H4 (cell line): ENCODE measurements around the gene GTPBP1. TPM values are rescaled to one million over a fixed set of nuclear protein-coding genes. Genes with fewer than 3 reads are reported as not detected.

Experiments used
- DNase-seq: peaks from one replicate; pipeline ENCODE4 v3.0.0-alpha.2; 2015; ENCODE audit warnings: low spot score
- total RNA-seq: library from RNA; depleted of rRNA; stranded (reverse); fragments of >200 nt; shearing (Covaris generic); gene quantifications from 2 replicates; pipeline ENCODE4 v1.2.3, GENCODE V29; 2014

The GTPBP1 gene
- total RNA-seq, 1 experiment from 2014 or later: 12.1 TPM

GRCh38 chr22:38724926-38725571, 19.3 kb downstream of the GTPBP1 start:
- peak; percentile 36 for DNase-seq

DNA sequence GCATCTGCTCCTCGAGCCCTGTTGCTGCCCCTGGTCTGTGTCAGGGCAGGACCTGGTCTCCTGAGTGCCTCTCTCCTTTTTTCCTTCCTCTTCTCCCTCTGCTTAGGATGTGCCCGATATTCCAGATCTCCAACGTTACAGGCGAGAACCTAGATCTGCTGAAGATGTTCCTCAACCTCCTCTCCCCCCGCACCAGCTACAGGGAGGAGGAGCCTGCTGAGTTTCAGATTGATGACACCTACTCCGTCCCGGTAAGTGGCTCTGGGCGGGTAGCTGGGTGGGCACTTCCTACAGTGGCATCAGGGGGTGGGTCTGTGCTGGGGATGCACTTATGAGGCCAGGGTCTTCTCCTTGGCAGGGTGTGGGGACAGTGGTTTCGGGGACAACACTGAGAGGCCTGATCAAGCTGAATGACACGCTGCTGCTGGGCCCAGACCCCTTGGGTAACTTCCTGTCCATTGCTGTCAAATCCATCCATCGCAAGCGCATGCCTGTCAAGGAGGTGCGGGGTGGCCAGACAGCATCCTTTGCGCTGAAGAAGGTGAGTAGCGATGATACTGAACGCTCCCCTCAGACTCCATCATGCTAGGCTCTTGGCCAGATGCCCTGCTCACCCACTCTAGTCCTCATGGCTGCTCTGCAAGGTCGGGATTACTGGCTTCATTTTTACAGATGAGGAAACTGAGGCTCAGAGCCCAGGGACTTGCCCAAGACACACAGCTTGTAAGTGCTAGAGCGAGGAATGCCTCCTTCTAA, 20.3 kb downstream of the GTPBP1 start:
- no peak for DNase-seq

- no peak for DNase-seq
These were observed 21.4 kb downstream of the GTPBP1 start for GRCh38 chr22:38727123-38727522.

DNA sequence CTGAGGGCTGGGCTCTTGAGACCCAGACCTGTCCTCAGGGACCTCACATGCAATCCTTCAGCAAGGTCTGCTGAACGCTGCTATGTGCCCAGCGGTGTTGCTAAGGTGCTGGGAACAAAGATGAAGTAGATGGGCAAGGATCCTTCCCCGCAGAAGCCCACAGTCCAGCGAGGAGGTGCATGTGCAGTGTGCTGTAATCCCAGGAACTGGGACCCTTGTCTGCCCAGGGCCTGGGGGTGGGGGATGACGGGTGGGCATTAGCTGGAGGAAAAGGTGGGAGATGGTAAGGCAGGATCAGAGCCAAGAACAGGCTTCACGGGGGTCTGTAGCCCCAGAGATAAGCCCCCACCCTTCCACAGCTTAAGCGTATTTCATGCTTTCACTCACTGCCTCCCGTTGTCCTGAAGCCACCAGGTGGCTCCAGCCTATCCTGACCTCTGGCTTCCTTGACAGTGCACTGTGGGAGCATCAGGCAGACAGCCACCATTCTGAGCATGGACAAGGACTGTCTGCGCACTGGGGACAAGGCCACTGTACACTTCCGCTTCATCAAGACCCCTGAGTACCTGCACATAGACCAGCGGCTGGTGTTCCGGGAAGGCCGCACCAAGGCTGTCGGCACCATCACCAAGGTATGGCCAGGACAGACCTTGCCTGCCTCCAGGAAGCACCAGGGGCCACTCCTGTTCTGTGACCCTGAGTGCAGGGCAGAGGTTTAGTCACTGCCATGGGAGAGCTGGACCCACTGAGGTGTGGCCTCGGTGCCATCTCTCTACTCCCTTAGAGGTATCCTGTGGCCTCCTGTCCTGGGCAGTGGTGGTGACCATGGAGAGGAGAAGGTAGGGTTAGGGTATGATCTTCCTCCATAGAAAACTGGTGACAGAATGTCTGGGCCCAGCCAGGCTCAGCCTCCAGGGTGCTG, 22.0 kb downstream of the GTPBP1 start:
- DNase-seq: no peak

- DNase-seq: no peak
These were observed 23.4 kb downstream of the GTPBP1 start for GRCh38 chr22:38728871-38729796.

- no peak for DNase-seq
These were observed 24.2 kb downstream of the GTPBP1 start for GRCh38 chr22:38729946-38730345.

GRCh38 chr22:38730411-38730871, 24.7 kb downstream of the GTPBP1 start:
- no peak for DNase-seq

DNA sequence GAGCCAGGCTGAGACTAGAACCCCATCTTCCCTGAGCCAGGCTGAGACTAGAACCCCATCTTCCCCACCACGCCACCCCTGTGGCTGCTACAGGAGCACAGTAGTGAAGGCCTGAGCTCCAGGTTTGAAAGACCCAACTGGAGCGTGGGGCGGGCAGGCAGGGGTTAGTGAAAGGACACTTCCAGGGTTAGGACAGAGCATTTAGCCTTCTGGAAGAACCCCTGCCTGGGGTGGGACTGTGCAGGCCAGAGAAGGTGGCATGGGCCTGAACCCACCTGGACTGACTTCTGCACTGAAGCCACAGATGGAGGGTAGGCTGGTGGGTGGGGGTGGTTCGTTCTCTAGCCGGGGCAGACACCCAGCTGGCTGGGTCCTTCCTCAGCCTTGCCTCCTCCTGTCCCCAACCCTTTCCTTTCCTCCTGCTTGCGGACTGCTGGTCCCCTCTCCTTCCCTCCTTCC, 26.0 kb downstream of the GTPBP1 start:
- no peak for DNase-seq

GRCh38 chr22:38732251-38732815, 26.6 kb downstream of the GTPBP1 start:
- no peak for DNase-seq

GRCh38 chr22:38733329-38733723, 27.6 kb downstream of the GTPBP1 start:
- no peak for DNase-seq

DNA sequence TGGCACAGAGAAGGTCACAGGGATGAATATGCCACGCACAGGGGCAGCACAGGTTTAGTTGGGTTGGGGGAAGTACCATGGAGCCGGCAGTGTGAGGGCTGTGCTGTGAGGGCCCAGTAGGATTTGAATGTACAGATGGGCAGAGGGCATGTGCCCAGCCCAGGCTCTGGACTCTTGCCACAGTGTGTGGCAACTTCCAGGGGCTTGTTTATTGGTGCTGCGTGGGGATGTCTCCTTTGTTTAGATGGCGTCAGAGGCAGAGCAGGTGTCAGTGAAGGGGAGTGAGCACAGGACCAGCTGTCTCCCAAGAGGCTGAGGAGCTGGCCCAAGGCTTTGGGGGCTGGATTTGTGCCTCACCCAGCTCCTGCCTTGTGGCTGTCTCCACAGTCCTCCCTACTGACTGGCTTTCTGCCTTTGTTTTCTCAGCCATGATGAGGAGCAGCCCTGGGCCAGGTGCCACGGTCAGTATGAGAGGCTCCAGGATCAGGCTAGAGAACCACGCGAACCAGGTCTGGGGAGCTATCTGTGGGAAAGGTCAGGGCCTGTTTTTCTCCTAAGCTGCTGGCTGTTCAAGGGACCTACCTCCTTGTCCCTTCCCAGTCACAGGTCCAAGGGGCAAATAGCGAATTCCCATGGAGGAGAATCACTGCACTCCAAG, 28.1 kb downstream of the GTPBP1 start:
- no peak for DNase-seq

GRCh38 chr22:38734421-38735100, 28.8 kb downstream of the GTPBP1 start:
- no peak for DNase-seq

DNA sequence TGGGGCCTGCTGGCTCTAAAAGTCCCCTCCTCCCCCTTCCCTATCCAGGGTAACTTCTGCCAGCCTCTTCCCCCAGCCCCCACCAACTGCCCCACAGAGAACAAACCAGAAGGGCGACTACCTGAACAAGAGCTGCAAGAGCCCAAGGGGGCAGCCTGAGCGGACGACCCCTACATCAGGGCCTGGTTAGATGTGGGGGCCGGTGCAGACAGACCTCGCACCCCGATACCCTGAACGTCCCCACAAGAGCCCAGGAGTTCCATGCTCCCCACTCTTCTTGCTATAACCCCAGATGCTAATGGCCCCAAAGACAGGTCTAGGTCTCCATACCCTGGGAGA, 29.4 kb downstream of the GTPBP1 start:
- DNase-seq: no peak

GRCh38 chr22:38735465-38736256, 29.9 kb downstream of the GTPBP1 start:
- no peak for DNase-seq

- DNase-seq: no peak
These were observed 30.5 kb downstream of the GTPBP1 start for GRCh38 chr22:38736257-38736570.

- DNase-seq: no peak
These were observed 31.7 kb downstream of the GTPBP1 start for GRCh38 chr22:38737302-38738060.

DNA sequence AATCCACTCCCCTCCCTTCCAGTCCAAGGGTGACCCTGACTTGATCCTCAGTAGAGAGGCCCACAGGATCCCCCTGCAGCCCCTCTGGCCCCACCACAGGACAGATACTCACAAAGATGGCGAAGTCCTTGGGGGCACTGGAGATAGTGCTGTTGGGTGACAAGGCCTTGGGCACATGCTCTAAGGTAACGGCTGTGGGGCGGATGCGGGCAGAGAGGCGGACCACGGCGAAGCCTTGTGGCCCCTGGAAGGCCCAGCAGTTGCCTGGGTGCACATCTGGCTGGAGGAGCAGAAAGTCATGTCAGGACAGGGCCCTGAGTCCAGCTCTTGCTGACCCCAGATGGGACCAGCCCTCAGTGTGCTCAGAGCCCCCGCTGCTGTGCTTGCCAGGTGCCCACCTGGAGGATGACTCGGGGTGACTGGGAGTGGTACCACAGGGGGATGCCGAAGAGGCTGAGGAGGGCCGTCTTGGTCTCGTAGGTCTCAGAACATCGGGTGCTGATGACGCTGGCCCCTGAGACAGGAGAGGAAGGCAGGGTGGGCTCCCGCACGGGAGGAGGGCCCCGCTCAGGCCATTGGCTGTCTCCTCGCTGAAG, 32.8 kb downstream of the GTPBP1 start:
- DNase-seq: no peak
